Trophoblast cell (in vitro differentiated cells and primary cell): ENCODE data around the gene RAPGEF1.

Source experiments
- DNase-seq, 2 donors: peaks; one replicate each; pipeline ENCODE4 v3.0.0-alpha.2; 2016
- H2AFZ ChIP-seq: 2 replicates; pipeline ENCODE4 v1.6.1; 2013; ENCODE audit warnings: low read length, moderate library complexity, mild to moderate bottlenecking; ENCODE audit not compliant: insufficient read depth, poor library complexity
- H2AK5ac ChIP-seq: 2 replicates; pipeline ENCODE4 v1.6.1; 2013; ENCODE audit warnings: mild to moderate bottlenecking, low read length
- H2BK120ac ChIP-seq: 2 replicates; pipeline ENCODE4 v1.6.1; 2013; ENCODE audit warnings: low read length, mild to moderate bottlenecking, moderate library complexity; ENCODE audit not compliant: insufficient read depth, poor library complexity
- H2BK12ac ChIP-seq: 2 replicates; pipeline ENCODE4 v1.6.1; 2013; ENCODE audit warnings: mild to moderate bottlenecking, low read length, moderate library complexity
- H2BK5ac ChIP-seq: 2 replicates; pipeline ENCODE4 v1.6.1; 2013; ENCODE audit warnings: low read length, low read depth, moderate library complexity, mild to moderate bottlenecking; ENCODE audit not compliant: poor library complexity
- H3K14ac ChIP-seq: 2 replicates; pipeline ENCODE4 v1.6.1; 2013; ENCODE audit warnings: mild to moderate bottlenecking, low read length
- H3K18ac ChIP-seq: 2 replicates; pipeline ENCODE4 v1.6.1; 2013; ENCODE audit warnings: mild to moderate bottlenecking, low read length
- H3K23ac ChIP-seq: 2 replicates; pipeline ENCODE4 v1.6.1; 2013; ENCODE audit warnings: low read length
- H3K27ac ChIP-seq: 2 replicates; pipeline ENCODE4 v1.5.1; 2013; ENCODE audit warnings: low read depth, mild to moderate bottlenecking, inconsistent platforms, low read length, moderate library complexity
- H3K27me3 ChIP-seq: 2 replicates; pipeline ENCODE4 v1.6.1; 2013; ENCODE audit warnings: inconsistent platforms, mild to moderate bottlenecking, low read length, moderate library complexity; ENCODE audit not compliant: insufficient read depth
- H3K36me3 ChIP-seq, 2 experiments: 1 replicate in 1 of 2; 2 replicates in 1 of 2; pipeline ENCODE4 v1.6.1; 2013; ENCODE audit warnings: low read length in 2 of 2, mild to moderate bottlenecking in 2 of 2, moderate library complexity in 1 of 2; ENCODE audit not compliant: insufficient read depth in 2 of 2, control insufficient read depth in 1 of 2
- H3K4ac ChIP-seq: 2 replicates; pipeline ENCODE4 v1.6.1; 2013; ENCODE audit warnings: low read depth, mild to moderate bottlenecking, low read length, moderate library complexity
- H3K4me1 ChIP-seq, 2 experiments: 1 replicate in 1 of 2; 2 replicates in 1 of 2; pipeline ENCODE4 v1.6.1; 2013; ENCODE audit warnings: low read length in 2 of 2, mild to moderate bottlenecking in 2 of 2, moderate library complexity in 1 of 2; ENCODE audit not compliant: insufficient read depth in 2 of 2, control insufficient read depth in 1 of 2
- H3K4me2 ChIP-seq: 2 replicates; pipeline ENCODE4 v1.6.1; 2013; ENCODE audit warnings: inconsistent platforms, mild to moderate bottlenecking, low read length, moderate library complexity
- H3K4me3 ChIP-seq: 2 replicates; pipeline ENCODE4 v1.5.1; 2013; ENCODE audit warnings: mild to moderate bottlenecking, low read depth, low read length, inconsistent platforms
- H3K79me1 ChIP-seq: one replicate; pipeline ENCODE4 v1.6.1; 2013; ENCODE audit warnings: low read length
- H3K79me2 ChIP-seq: 2 replicates; pipeline ENCODE4 v1.6.1; 2013; ENCODE audit warnings: low read length, mild to moderate bottlenecking; ENCODE audit not compliant: control insufficient read depth, insufficient read depth, poor library complexity
- H3K9ac ChIP-seq: 2 replicates; pipeline ENCODE4 v1.6.1; 2013; ENCODE audit warnings: mild to moderate bottlenecking, low read length
- H3K9me3 ChIP-seq: 2 replicates; pipeline ENCODE4 v1.6.1; 2013; ENCODE audit warnings: low read depth, mild to moderate bottlenecking, control low read depth, inconsistent platforms, low read length; ENCODE audit not compliant: insufficient read depth
- H4K12ac ChIP-seq: 2 replicates; pipeline ENCODE4 v1.6.1; 2013; ENCODE audit warnings: low read depth, mild to moderate bottlenecking, low read length, moderate library complexity
- H4K8ac ChIP-seq: 2 replicates; pipeline ENCODE4 v1.6.1; 2013; ENCODE audit warnings: low read depth, mild to moderate bottlenecking, low read length, moderate library complexity
- H4K91ac ChIP-seq: one replicate; pipeline ENCODE4 v1.6.1; 2013; ENCODE audit warnings: low read depth, mild to moderate bottlenecking, low read length, moderate library complexity
- WGBS: extraction: QIAGEN DNeasy Blood & Tissue Kit; methylation state at CpG from one replicate; pipeline ENCODE4 v1.1.7; 2013; ENCODE audit warnings: missing lambda C conversion rate; ENCODE audit not compliant: insufficient read length, insufficient coverage; ENCODE audit errors: extremely low coverage; 5-methylcytosine and 5-hydroxymethylcytosine counted together

Gene RAPGEF1

DNA sequence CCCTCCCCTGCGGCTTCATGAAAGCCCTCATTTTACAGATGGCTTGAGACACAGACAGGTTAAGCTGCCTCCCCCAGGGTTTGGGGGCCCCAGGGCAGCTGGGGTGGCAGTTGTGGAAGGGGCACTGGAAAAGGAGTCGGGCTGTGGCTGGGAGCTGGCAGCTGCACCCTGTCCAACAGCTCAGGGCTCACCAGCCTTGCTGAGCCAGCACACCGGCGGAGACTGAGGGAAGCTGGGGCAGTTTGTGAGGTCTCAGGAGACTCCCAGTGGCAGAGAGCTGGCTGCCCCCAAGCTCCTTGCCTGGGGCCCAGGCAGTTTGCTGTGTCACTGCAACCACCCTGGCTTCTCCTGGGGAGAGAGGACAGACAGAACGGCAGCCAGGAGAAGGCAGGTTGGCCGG lies 34.8 kb upstream of the RAPGEF1 start:
- Histone ChIP-seq H3K9me3 (peaks cover 6% of the 10 kb centered on the region), H4K12ac (no peak overlapping the region), H3K18ac (no peak overlapping the region), H4K8ac (no peak overlapping the region), H3K36me3 (no peaks in the 10 kb centered on the region), H3K23ac (no peak overlapping the region), H3K14ac (no peak overlapping the region), H3K4me1 (no peaks in the 10 kb centered on the region), H3K4me3 (no peak overlapping the region), H2BK120ac (no peak overlapping the region), H3K9ac (no peak overlapping the region), H4K91ac (no peak overlapping the region), H3K79me1 (no peaks in the 10 kb centered on the region), H3K4ac (no peak overlapping the region), H2AK5ac (no peak overlapping the region), H2BK12ac (no peak overlapping the region), H3K27me3 (no peaks in the 10 kb centered on the region), H2AFZ (no peak overlapping the region), H2BK5ac (no peak overlapping the region), H3K79me2 (no peaks in the 10 kb centered on the region), H3K4me2 (no peak overlapping the region), H3K27ac (no peak overlapping the region)
- DNase-seq = no peak
- WGBS = no CpG with 5 or more reads among the region's 6 CpGs

- WGBS = no CpG with 5 or more reads among the region's 6 CpGs
- Histone ChIP-seq H3K27me3 (no peaks in the 10 kb centered on the region), H3K23ac (no peak overlapping the region), H3K36me3 (no peaks in the 10 kb centered on the region), H4K91ac (no peak overlapping the region), H2BK12ac (no peak overlapping the region), H3K4me2 (no peak overlapping the region), H4K12ac (no peak overlapping the region), H3K18ac (no peak overlapping the region), H3K79me2 (no peaks in the 10 kb centered on the region), H3K27ac (no peak overlapping the region), H4K8ac (no peak overlapping the region), H3K4me1 (peaks cover 0 to 2% of the 10 kb centered on the region in 2 experiments), H3K14ac (no peak overlapping the region), H3K4ac (no peak overlapping the region), H2BK5ac (no peak overlapping the region), H3K79me1 (no peaks in the 10 kb centered on the region), H2AFZ (no peak overlapping the region), H3K9ac (no peak overlapping the region), H3K9me3 (peaks cover 6% of the 10 kb centered on the region), H3K4me3 (no peak overlapping the region), H2BK120ac (no peak overlapping the region), H2AK5ac (no peak overlapping the region)
- DNase-seq = peak; percentile 37 to 81
Observed at GRCh38 chr9:131773911-131774379, 34.1 kb upstream of the RAPGEF1 start.

DNA sequence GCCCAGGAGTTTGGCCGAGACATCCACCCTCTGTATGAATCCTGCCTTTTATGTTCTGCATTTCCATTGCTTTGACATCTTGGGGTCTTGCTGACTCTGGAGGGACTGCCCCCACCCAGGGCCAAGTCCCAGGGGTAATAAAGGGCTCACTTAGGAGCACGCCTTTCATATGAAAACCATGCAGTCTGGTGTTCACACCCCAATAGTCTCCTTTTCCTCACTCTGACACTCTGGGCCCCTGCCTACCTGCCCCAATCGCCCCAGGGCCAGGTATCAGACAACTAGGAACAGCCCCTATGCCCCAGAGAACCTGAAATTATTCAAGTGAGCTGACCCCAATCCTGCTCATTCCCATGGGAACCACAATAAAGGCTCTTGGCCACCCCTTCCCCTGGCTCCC lies 33.1 kb upstream of the RAPGEF1 start:
- no CpG with 5 or more reads among the region's 3 CpGs for WGBS

DNA sequence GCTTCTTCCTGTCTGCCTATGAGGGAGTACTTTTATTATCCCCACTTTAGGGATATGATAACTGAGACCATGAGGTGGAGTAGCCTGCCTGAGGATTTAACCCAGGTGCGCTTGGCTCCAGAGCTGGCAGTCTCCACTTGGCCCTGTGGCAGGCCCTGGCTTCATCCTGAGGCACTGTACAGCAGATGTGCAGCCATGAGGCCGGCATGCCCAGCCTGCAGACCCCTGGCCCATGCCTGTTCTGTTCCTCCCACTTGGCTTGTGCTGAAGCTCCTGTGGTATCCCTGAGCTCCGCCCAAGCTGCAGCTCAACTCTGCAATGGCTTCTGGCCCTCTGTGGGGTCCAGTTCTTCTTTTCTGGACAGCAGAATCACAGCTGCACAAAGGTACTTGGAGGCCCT lies 31.8 kb upstream of the RAPGEF1 start:
- Histone ChIP-seq H3K9ac (no peak overlapping the region), H3K27me3 (no peaks in the 10 kb centered on the region), H3K14ac (no peak overlapping the region), H3K4me3 (no peak overlapping the region), H2BK5ac (no peak overlapping the region), H2AFZ (no peak overlapping the region), H3K4me2 (no peak overlapping the region), H3K27ac (no peak overlapping the region), H2BK12ac (no peak overlapping the region), H4K91ac (no peak overlapping the region), H3K79me1 (no peaks in the 10 kb centered on the region), H3K9me3 (no peaks in the 10 kb centered on the region), H3K23ac (no peak overlapping the region), H3K4me1 (peaks cover 0 to 2% of the 10 kb centered on the region in 2 experiments), H2AK5ac (no peak overlapping the region), H4K12ac (no peak overlapping the region), H2BK120ac (no peak overlapping the region), H3K18ac (no peak overlapping the region), H3K79me2 (no peaks in the 10 kb centered on the region), H3K36me3 (no peaks in the 10 kb centered on the region), H3K4ac (no peak overlapping the region), H4K8ac (no peak overlapping the region)
- DNase-seq = no peak
- WGBS = no CpG with 5 or more reads among the region's 3 CpGs

More for the DNA sequence above, 33.1 kb upstream of the RAPGEF1 start:
- no peaks in the 10 kb centered on the region for H3K79me1 ChIP-seq
- H4K8ac ChIP-seq = no peak overlapping the region
- H2AFZ ChIP-seq = no peak overlapping the region
- H2AK5ac ChIP-seq = no peak overlapping the region
- no peak overlapping the region for H3K4me3 ChIP-seq
- no peak overlapping the region for H3K4ac ChIP-seq
- H2BK12ac ChIP-seq = no peak overlapping the region
- H4K12ac ChIP-seq = no peak overlapping the region
- no peak overlapping the region for H2BK120ac ChIP-seq
- no peak overlapping the region for H2BK5ac ChIP-seq
- no peak for DNase-seq
- H3K36me3 ChIP-seq = no peaks in the 10 kb centered on the region
- no peak overlapping the region for H3K4me2 ChIP-seq
- no peak overlapping the region for H3K23ac ChIP-seq
- H3K14ac ChIP-seq = no peak overlapping the region
- no peaks in the 10 kb centered on the region for H3K79me2 ChIP-seq
- H3K27ac ChIP-seq = no peak overlapping the region
- peaks cover 2% of the 10 kb centered on the region for H3K9me3 ChIP-seq
- H4K91ac ChIP-seq = no peak overlapping the region
- H3K4me1 ChIP-seq = peaks cover 0 to 2% of the 10 kb centered on the region in 2 experiments
- no peak overlapping the region for H3K9ac ChIP-seq
- no peak overlapping the region for H3K18ac ChIP-seq
- H3K27me3 ChIP-seq = no peaks in the 10 kb centered on the region
